Left lung (tissue), 10 donors: ENCODE results near the gene RICTOR. TPM values are rescaled to one million over a fixed set of nuclear protein-coding genes. Genes with fewer than 3 reads are reported as not detected.

Experiments
- ATAC-seq: fragments of 200-7000 bp; cut with Tn5 transposase; one replicate; pipeline ENCODE4 v1.9.1; 2020; ENCODE audit warnings: moderate library complexity
- DNase-seq, 4 donors: peaks; one replicate each; pipeline ENCODE4 v3.0.0-alpha.2; 2013 to 2020
- H3K27ac ChIP-seq, 2 donors: fragments of 200-600 bp; sonication (generic) in 1 of 2; one replicate each; pipeline versions ENCODE4 v1.5.0 to v1.8.0; 2020 to 2021
- H3K27me3 ChIP-seq, 2 donors: fragments of 200-600 bp; sonication (generic) in 1 of 2; one replicate each; pipeline versions ENCODE4 v1.5.0 to v1.8.0; 2020 to 2021
- H3K36me3 ChIP-seq, 2 donors: fragments of 200-600 bp; sonication (generic) in 1 of 2; one replicate each; pipeline versions ENCODE4 v1.5.0 to v1.8.0; 2020 to 2021
- H3K4me1 ChIP-seq, 2 donors: fragments of 200-600 bp; one replicate each; pipeline ENCODE4 v1.8.0; 2021
- H3K4me3 ChIP-seq, 2 donors: fragments of 200-600 bp; sonication (generic) in 1 of 2; one replicate each; pipeline versions ENCODE4 v1.5.0 to v1.8.0; 2020 to 2021; ENCODE audit warnings: mild to moderate bottlenecking in 1 of 2
- H3K9me3 ChIP-seq, 2 donors: fragments of 200-600 bp; sonication (generic) in 1 of 2; one replicate each; pipeline versions ENCODE4 v1.5.0 to v1.8.0; 2020 to 2021
- CTCF ChIP-seq, 2 donors: fragments of 200-600 bp; sonication (generic) in 1 of 2; IDR thresholded peaks; one replicate each; pipeline versions ENCODE4 v1.5.0 to v1.8.0; 2021; ENCODE audit warnings: antibody characterized with exemption in 2 of 2
- intact Hi-C, 2 donors: fragments of 100-400 bp; cut with DNase I; formaldehyde crosslinking; loops; one replicate each; pipeline versions ENCODE4 v1.11.2 to v1.14.2; 2022
- polyA plus RNA-seq, 6 donors: library from polyadenylated mRNA; unstranded; fragments of 120-200 nt; gene quantifications; one replicate each; pipeline ENCODE4 v1.2.1, GENCODE V29; 2013; ENCODE audit not compliant: insufficient read length in 6 of 6
- total RNA-seq, 2 donors: library from RNA; stranded (reverse); fragmentation: NEBNext Ultra II Directional; extraction: Animal tissue kit (Norgen Biotek cat#: 25700); gene quantifications; one replicate each; pipeline ENCODE4 v1.2.1, GENCODE V29; 2021
- donor health status: DM: no; HTN: yes; CAD: no.
- donor health status: DM: no; HTN: no; CAD: no.

RICTOR gene
- total and polyA plus RNA-seq, 8 donors = 28.2 to 37.5 (median 31.9) TPM

DNA sequence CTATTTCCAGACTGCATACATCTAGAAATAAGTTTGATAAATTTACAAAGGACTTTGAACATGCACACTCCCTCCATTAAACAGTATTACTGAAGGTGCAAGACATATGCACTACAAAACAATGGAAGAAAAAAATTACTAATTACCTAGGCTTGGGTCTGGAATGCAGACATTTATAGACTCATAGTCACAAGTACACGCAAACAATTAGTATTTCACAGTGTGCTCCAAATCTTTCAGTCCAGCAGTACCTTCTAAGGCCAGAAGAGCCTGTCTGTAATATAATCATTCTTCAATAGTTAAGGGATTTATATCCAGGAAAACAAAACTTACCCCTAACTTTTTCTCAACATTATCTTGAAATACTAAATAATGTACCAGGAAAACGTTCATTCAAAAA, 11.2 kb downstream of the RICTOR start:
- peaks cover 18 to 22% of the 10 kb centered on the region in 2 donors for H3K4me1 ChIP-seq
- no peak for DNase-seq
- H3K27ac ChIP-seq = no peak overlapping the region
- no peak overlapping the region for H3K4me3 ChIP-seq
- TF ChIP-seq CTCF (IDR thresholded peaks at IDR 0.05) = no peak
- peak; percentile 47 for ATAC-seq
- intact Hi-C loops = no loop called here
- peaks cover 0 to 11% of the 10 kb centered on the region in 2 donors for H3K36me3 ChIP-seq
- H3K9me3 ChIP-seq = no peaks in the 10 kb centered on the region
- no peaks in the 10 kb centered on the region for H3K27me3 ChIP-seq

DNA sequence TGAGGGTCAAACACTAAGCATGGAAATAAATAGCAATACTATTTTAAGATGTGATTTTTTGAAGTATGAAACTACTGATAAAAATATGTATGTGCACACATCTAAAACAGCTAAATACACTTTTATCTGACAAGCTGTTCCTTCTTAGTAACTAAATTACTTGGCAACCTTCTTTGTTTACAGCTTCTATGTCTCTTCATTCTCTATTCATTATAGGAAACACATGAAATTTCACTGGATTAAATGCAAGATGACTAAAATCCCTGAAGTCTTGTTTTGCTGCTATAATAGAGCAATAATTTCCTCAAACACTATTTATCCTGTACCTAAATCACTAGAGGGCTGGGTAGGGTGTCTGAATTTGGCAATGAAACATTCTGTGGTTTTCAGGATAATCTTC, 11.7 kb downstream of the RICTOR start:
- peaks cover 19 to 27% of the 10 kb centered on the region in 2 donors for H3K4me1 ChIP-seq
- no peaks in the 10 kb centered on the region for H3K27me3 ChIP-seq
- TF ChIP-seq CTCF (IDR thresholded peaks at IDR 0.05) = no peak
- no peak overlapping the region for H3K27ac ChIP-seq
- peaks cover 0 to 11% of the 10 kb centered on the region in 2 donors for H3K36me3 ChIP-seq
- intact Hi-C loops = no loop called here
- DNase-seq (no peak), ATAC-seq (no peak)
- H3K4me3 ChIP-seq = no peak overlapping the region
- H3K9me3 ChIP-seq = no peaks in the 10 kb centered on the region

DNA sequence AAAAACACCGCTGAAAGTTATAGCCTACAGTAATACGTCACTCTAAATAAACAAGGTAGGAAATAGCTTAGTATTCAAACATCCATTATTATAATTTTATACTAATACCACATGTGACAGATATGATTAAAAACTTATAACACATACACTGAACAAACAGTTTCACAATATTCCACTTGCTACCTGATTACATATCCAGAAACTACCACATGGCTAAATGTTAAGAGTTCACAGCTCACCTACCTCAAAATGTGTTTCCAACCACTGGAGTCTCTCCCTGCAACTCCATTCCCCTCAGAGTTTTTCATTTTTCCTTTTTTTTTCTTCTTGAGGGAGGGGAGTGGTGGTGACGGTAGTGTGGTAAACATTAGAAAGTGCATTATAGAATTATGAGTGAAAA, 12.1 kb downstream of the RICTOR start:
- ATAC-seq = peak; percentile 36
- no peak for TF ChIP-seq CTCF (IDR thresholded peaks at IDR 0.05)
- no peak for DNase-seq
- no peaks in the 10 kb centered on the region for H3K9me3 ChIP-seq
- H3K36me3 ChIP-seq = peaks cover 0 to 11% of the 10 kb centered on the region in 2 donors
- intact Hi-C loops = no loop called here
- H3K27ac ChIP-seq = no peak overlapping the region
- H3K27me3 ChIP-seq = no peaks in the 10 kb centered on the region
- peaks cover 19 to 31% of the 10 kb centered on the region in 2 donors for H3K4me1 ChIP-seq
- H3K4me3 ChIP-seq = no peak overlapping the region

DNA sequence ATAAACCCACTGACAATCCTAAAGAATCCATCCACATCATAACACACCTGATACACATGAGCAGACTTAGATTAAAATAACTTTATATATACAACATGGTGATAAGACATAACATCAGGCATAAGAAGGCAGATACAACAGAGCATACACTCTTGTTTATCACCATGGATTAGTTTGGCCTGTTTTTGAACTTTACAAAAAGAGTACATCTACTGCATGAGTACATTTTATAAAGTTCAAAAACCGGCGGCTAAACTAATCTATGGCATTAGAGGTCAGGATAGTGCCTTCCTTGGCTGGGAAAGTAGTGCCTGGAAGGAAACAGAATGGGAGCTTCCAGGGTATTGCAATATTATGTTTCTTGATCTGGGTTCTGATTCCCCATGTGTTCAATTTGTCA, 15.1 kb downstream of the RICTOR start:
- ATAC-seq = no peak
- no peak for TF ChIP-seq CTCF (IDR thresholded peaks at IDR 0.05)
- no peak overlapping the region for H3K27ac ChIP-seq

DNA sequence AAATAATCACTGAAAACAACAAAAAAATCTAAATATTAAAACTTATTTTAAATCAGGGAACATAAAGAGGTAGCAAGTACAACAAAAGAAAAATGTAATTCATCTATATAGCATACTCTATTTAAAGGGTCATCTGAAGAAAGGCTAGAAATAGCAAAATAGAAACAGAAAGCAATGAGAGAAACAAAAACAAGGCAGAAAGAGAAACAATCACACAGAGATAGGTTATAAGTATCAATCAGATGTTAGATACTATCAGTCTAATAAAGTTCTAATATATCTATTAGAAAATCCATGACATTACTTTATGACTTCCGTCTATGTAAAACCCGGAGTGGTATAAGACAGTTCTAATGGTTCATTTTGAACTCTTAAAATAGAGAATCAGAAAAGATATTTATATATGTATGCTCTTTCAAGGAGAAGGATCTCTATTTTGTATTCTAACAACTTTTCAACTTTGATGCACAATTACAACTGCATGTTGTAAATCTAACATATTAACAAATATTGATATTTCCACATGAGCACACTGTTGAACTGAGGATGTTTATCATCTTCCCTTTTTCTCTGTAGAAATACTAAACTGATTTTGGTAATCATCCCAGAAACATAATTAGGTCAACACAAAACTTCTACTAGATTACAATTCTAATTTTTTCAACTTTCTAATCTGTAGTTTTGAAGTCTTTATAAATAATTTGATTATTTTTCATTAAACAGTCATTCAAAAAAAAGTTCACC, 15.8 kb downstream of the RICTOR start:
- no peaks in the 10 kb centered on the region for H3K36me3 ChIP-seq
- no peaks in the 10 kb centered on the region for H3K27me3 ChIP-seq
- DNase-seq (no peak), ATAC-seq (no peak)
- peak overlapping the region; percentile 8 to 15 for H3K27ac ChIP-seq
- no peaks in the 10 kb centered on the region for H3K9me3 ChIP-seq
- H3K4me1 ChIP-seq = peaks cover 19 to 43% of the 10 kb centered on the region in 2 donors
- no peak for TF ChIP-seq CTCF (IDR thresholded peaks at IDR 0.05)
- intact Hi-C loops = no loop called here
- peak overlapping the region; percentile 12 to 23 for H3K4me3 ChIP-seq

More for the DNA sequence above, 15.1 kb downstream of the RICTOR start:
- Histone ChIP-seq H3K4me1 (peaks cover 19 to 43% of the 10 kb centered on the region in 2 donors), H3K27me3 (no peaks in the 10 kb centered on the region), H3K9me3 (no peaks in the 10 kb centered on the region), H3K36me3 (no peaks in the 10 kb centered on the region), H3K4me3 (no peak overlapping the region)
- DNase-seq = no peak
- intact Hi-C loops = no loop called here
